ENCODE data around the gene MYO5A. TPM values are rescaled to one million over a fixed set of nuclear protein-coding genes. Genes with fewer than 3 reads are reported as not detected.

MYO5A gene
- total RNA-seq, 2 donors from 2014 or later: 2.6 to 6.0 TPM

DNA sequence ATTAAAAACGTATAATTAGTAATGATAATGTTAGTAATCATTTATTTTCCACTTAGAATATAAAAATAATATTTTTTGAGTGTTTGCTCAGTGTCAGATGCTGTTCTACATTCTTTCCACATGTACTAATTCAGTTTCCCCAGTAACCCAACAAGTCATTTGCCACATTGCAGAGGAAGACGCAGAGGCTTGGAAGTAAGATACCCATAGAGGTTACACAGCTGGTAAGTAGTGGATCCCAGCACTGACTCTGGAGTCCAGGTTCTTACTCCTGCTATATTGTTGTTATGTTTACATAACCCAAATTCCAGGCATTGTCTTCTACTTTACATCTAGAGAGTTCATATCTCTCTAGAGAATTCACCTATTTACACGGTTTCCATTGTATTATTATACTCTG lies 184.8 kb downstream of the MYO5A start:
- intact Hi-C loops (cut with DNase I): no loop called here
- no peaks in the 10 kb centered on the region for H3K9me3 ChIP-seq
- no peak for TF ChIP-seq CTCF (IDR thresholded peaks at IDR 0.05)
- H3K4me3 ChIP-seq: no peak overlapping the region
- no peak for DNase-seq
- H3K4me1 ChIP-seq: no peaks in the 10 kb centered on the region
- no peak overlapping the region for H3K9ac ChIP-seq (ENCODE audit: low read depth in 2 of 2, low read length in 2 of 2)
- H3K27me3 ChIP-seq: no peaks in the 10 kb centered on the region
- no peaks in the 10 kb centered on the region for H3K36me3 ChIP-seq
- H3K27ac ChIP-seq: no peak overlapping the region

DNA sequence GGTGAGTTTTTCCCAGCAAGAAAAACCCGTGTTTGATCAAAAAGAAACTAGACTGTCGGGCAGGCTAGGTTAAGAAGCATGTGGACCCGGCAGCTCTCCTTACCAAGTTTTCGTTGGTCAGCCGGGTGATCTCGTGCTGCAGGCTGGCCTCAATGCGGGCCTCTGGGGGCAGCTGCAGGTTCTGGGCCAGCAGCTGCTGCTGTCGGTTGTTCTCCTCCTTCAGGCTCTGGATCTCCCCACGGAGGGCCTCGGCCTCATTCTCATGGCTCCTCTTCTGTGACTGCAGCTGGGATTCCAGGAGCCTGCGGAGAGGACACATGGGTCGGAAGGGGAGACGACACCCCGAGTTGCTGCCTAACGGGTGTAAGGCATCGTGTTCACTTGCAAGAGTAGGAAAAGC lies 188.6 kb downstream of the MYO5A start:
- no peak overlapping the region for H3K27ac ChIP-seq
- no peak for DNase-seq
- intact Hi-C loops (cut with DNase I): no loop called here
- no peak overlapping the region for H3K9ac ChIP-seq (ENCODE audit: low read depth in 2 of 2, low read length in 2 of 2)
- H3K27me3 ChIP-seq: no peaks in the 10 kb centered on the region
- H3K4me3 ChIP-seq: no peak overlapping the region
- H3K4me1 ChIP-seq: no peaks in the 10 kb centered on the region
- no peak for TF ChIP-seq CTCF (IDR thresholded peaks at IDR 0.05)
- no peaks in the 10 kb centered on the region for H3K36me3 ChIP-seq
- no peaks in the 10 kb centered on the region for H3K9me3 ChIP-seq

DNA sequence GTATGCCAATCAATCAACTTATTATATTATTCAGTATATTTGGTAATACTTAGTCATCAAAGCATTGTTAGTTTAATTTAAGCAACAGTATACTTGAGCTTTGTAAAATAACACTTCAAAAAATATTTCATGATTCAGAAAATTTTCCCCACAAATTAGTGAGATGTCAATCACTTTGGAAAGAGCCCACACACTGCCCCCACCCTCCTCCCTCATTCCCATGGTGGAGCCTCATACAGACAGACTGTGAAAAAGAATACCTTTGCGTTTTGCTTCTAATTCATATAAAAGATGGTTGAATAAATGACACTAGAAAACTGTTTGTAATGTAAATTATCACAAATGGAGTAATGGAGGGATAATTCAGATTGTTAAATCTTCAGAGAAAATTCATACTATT lies 189.8 kb downstream of the MYO5A start:
- TF ChIP-seq CTCF (IDR thresholded peaks at IDR 0.05): no peak
- Histone ChIP-seq H3K36me3 (no peaks in the 10 kb centered on the region), H3K9ac (ENCODE audit: low read depth in 2 of 2, low read length in 2 of 2) (no peak overlapping the region), H3K4me3 (no peak overlapping the region), H3K27ac (no peak overlapping the region), H3K9me3 (no peaks in the 10 kb centered on the region), H3K27me3 (no peaks in the 10 kb centered on the region), H3K4me1 (no peaks in the 10 kb centered on the region)
- intact Hi-C loops (cut with DNase I): no loop called here
- DNase-seq: no peak

DNA sequence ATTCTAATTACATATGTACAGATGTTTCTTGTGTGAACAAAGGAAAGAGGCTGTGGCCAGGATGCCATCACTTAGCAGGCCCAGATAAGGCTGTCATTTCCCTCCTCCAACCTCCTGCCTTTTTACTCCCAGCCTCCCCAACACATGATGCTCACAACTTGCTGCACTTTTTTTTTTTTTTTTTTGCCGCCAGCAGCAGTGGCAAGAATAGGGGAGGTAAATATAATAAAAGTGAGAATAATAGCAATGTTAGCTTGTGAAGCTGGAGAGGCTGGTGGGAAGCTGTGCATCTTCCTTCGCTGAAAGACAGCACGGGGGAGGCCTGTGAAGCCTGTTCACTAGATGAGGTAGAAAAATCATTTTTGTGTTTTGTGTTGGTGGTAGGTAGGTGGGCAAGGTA lies 190.6 kb downstream of the MYO5A start:
- Histone ChIP-seq H3K27me3 (no peaks in the 10 kb centered on the region), H3K9me3 (no peaks in the 10 kb centered on the region), H3K9ac (ENCODE audit: low read depth in 2 of 2, low read length in 2 of 2) (no peak overlapping the region), H3K27ac (no peak overlapping the region), H3K36me3 (no peaks in the 10 kb centered on the region), H3K4me3 (no peak overlapping the region), H3K4me1 (no peaks in the 10 kb centered on the region)
- intact Hi-C loops (cut with DNase I): no loop called here
- no peak for TF ChIP-seq CTCF (IDR thresholded peaks at IDR 0.05)
- DNase-seq: no peak

DNA sequence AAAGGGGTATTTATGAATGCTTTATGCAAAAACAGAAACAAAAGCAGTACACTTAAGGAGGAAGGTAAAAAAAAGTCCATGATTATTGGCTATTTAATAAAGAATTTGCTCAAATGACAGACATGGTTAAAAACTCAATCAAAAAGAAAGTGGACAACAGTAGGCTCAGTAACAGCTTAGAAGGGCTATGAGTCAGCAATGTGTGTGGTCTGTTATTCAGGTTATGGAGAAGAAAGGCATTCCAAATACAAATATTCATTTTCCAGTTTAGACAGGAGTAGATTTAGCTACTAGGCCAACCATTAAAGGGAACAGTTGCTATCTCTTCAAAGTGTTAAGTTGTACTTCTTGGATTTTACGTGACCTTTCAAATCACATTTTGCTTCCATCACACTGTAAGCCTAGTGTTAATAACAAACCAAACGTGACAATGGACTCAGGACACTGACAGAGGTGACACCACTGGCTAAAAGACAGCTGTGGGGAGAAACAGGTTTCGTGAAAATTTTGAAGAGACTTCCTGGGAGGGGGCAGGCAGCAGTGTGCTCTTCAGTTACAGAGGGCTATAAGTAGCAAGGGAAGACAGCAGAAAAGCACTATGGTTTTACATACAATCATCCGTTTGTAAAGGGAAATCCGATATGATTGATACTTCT lies 191.4 kb downstream of the MYO5A start:
- intact Hi-C loops (cut with DNase I): no loop called here
- H3K27ac ChIP-seq: no peak overlapping the region
- no peaks in the 10 kb centered on the region for H3K9me3 ChIP-seq
- DNase-seq: no peak
- H3K36me3 ChIP-seq: no peaks in the 10 kb centered on the region
- TF ChIP-seq CTCF (IDR thresholded peaks at IDR 0.05): no peak
- no peaks in the 10 kb centered on the region for H3K4me1 ChIP-seq
- H3K27me3 ChIP-seq: no peaks in the 10 kb centered on the region
- no peak overlapping the region for H3K4me3 ChIP-seq
- H3K9ac ChIP-seq (ENCODE audit: low read depth in 2 of 2, low read length in 2 of 2): no peak overlapping the region
